Measurements from ENCODE around the gene CDC34.

CDC34 gene, protein sequence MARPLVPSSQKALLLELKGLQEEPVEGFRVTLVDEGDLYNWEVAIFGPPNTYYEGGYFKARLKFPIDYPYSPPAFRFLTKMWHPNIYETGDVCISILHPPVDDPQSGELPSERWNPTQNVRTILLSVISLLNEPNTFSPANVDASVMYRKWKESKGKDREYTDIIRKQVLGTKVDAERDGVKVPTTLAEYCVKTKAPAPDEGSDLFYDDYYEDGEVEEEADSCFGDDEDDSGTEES

GRCh38 chr19:531753-532560 lies at the start of gene CDC34:
TSS of gene CDC34 (plus strand) at chr19:531760. CDS start at chr19:531932, 172 bp downstream.
- DNase-seq (ENCODE audit: low read depth): no peak

DNA sequence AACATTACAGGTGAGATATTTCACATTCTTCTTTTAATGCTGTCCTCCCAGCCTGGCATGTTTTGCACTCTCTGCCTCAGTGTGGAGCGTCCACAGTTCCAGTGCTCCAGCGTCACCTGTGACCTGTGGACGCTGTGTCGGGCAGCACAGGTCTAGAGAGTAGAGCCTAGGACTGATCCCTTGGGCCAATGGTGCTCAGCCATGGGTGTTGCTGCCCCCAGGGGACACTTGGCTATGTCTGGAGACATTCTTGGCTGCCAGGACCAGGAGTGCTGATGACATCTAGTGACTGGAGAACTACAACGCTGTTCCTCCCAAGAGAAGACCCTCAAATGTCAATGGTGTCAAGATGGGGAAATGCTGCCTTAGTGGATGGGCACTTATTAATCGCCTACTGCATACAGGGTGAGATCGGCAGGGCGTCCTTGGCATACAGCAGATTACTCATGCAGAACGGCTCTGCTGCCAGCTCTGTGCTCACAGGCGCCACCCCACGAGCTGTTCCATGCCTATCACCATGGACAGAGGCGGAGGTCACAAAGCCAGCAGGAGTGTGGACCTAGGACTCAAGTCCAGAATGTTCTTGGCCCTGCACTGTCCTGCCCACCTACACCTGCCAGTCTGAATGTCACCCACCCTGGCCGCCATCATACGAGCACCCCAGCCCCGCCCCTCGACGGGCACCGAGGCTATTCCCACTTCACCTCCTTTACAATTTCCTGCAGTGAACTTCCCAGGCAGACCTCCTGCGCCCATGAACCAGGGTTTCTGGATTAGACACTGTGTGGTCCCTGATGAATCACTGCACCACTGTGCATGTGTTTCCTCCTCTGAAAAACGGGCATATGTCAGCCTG lies 49.1 kb upstream of the CDC34 start:
- DNase-seq (ENCODE audit: low read depth): no peak

DNA sequence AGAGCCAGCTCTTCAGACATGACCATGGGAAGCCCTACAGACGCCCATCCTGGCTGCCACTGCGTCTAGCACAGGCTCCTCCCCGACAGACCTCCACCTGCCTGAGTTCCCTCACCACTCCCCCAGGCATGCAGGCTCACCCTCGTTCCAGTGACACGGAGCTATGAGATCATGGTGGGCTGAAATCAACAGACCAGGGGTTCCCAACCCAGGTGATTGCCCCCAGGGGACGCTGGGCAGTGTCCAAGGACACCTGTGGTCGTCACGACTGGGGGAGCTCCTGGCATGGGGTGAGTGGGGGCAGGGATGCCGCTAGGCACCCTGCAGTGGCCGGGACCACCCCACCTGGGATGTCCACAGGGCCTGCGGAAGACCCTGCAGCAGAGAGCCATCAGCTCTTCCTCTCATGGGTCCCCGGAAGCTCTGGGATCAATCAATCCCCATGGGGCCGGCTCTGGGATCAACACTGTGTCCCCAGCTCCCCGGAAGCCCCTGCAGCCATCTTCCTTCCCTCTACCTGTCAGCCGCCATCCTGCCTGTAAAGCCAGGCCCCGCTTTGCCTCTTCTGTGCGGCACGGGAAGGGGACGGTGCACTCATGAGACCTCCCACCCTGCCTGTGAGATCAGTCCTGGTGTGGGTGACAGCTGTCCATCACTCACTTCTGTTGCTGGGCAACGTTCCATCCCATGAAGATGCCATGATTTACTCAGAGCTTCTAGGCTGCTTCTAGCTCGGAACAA lies 48.1 kb upstream of the CDC34 start:
- no peak for DNase-seq (ENCODE audit: low read depth)

- DNase-seq (ENCODE audit: low read depth): no peak
Measured at GRCh38 chr19:484494-484893, 47.1 kb upstream of the CDC34 start.

GRCh38 chr19:485077-485476 lies 46.5 kb upstream of the CDC34 start:
- DNase-seq (ENCODE audit: low read depth): no peak

- DNase-seq (ENCODE audit: low read depth): no peak
Measured at GRCh38 chr19:485583-486236, 45.9 kb upstream of the CDC34 start.

GRCh38 chr19:488505-489417 lies 42.8 kb upstream of the CDC34 start:
- DNase-seq (ENCODE audit: low read depth): peak; percentile 90

DNA sequence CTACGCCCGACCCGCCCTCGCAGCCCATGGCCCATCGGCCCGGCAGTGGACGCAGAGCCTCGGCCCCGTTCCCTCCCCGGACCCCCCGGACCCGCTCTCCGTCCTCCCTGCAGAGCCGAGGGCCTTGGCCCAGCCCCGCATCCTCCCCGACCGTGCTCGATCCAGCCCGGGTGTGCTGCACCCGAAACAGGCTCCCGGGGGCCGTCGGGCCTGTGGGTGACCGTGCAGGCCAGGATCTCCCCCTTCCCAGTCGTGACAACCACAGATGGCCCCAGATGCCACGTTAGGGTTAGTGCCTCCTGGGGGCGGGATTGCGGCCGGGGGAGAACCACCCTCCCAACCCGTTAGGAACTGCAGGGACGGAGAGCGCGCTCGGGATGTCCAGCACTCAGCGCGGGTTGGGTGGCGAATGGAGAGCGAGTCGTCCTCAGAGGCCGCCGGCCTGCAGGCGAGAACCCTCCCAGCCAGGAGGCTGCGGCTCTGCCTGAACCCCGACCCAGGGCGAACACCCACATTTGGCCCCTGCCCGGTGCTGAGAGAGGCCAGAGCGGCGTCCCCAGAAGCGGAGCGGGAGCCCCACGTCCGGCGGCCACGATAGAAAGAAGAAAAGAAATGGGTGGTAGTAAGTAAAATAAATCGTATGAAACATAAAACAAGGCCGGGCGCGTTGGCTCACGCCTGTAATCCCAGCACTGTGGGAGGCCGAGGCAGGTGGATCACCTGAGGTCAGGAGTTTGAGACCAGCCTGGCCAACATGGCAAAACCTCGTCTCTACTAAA lies 42.0 kb upstream of the CDC34 start:
- no peak for DNase-seq (ENCODE audit: low read depth)

DNA sequence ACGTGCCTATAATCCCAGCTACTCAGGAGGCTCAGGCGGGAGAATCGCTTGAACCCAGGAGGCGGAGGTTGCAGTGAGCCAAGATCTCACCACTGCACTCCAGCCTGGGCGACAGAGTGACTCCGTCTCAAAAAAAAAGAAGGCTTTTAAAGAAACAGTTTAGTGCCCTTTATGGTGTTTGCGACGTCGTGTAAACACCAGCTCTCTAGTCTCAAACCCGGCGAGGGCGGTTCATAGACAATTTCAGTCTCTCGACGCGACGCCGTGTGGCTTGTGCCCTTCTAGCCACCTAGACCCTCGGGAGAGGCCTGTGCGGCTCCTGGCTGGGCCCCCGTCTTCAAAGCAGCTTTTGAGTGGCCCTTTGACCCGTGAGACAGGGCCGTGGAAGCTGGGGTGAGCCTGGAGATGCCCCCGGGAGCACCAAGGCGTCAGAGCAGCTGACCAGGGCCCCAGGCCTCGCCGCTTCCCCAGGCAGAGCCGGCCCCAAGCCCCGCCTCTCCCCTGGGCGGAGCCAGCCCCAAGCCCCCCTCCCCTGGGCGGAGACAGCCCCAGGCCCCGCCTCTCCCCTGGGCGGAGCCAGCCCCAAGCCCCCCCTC lies 40.3 kb upstream of the CDC34 start:
- DNase-seq (ENCODE audit: low read depth): no peak

DNA sequence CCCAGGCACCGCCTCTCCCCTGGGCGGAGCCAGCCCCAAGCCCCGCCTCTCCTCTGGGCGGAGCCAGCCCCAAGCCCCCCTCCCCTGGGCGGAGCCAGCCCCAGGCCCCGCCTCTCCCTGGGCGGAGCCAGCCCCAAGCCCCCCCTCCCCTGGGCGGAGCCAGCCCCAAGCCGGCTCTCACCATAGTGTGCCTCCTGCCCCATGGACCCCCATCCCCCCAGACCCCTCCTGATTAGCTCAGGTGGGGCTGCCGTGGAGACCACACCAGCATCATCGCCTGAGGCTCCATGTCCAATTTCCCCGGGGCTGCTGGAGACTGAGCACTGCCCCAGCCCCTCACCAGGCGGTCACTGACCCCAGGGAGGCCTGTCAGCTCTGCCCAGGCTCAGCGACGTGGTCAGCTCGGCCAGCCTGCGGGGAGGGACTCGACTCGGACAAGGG lies 39.4 kb upstream of the CDC34 start:
- peak; percentile 39 for DNase-seq (ENCODE audit: low read depth)

DNA sequence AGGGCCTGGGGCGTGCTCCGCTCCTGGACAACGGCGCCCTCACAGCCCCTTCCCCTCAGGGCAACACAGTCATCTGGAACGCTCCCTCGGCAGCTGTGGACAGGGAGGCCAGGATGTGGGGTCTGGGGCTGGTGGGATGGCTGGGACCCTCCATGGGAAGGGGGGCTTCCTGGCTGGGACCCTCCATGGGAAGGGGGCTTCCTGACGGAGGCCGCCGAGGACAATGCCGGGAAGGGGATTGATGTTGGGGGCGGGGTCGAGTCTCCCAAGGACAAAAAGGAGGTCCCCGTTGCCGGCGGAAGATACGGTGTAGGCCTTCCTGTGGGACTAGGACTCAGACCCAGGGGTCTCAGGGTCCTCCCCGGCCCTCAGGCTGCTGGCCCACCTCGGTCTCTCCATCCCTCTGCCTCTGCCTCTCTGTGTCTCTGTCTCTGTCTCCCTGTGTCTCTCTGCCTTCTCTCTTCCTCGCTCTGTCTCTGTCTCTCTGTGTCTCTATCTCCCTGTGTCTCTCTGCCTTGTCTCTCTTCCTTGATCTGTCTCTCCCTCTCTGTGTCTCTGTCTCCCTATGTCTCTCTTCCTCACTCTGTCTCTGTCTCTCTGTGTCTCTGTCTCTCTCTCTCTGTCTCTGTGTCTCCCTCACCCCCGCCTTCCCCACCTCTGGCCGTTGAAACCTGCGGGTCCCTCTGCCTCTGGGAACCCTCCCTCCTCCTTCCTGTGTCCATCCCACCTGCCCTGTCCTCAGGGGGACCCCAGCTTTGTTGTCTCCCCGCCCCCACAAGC lies 38.0 kb upstream of the CDC34 start:
- DNase-seq (ENCODE audit: low read depth): no peak

- no peak for DNase-seq (ENCODE audit: low read depth)
Measured at GRCh38 chr19:494171-495080, 37.1 kb upstream of the CDC34 start.

- no peak for DNase-seq (ENCODE audit: low read depth)
Measured at GRCh38 chr19:495081-495401, 36.5 kb upstream of the CDC34 start.

DNA sequence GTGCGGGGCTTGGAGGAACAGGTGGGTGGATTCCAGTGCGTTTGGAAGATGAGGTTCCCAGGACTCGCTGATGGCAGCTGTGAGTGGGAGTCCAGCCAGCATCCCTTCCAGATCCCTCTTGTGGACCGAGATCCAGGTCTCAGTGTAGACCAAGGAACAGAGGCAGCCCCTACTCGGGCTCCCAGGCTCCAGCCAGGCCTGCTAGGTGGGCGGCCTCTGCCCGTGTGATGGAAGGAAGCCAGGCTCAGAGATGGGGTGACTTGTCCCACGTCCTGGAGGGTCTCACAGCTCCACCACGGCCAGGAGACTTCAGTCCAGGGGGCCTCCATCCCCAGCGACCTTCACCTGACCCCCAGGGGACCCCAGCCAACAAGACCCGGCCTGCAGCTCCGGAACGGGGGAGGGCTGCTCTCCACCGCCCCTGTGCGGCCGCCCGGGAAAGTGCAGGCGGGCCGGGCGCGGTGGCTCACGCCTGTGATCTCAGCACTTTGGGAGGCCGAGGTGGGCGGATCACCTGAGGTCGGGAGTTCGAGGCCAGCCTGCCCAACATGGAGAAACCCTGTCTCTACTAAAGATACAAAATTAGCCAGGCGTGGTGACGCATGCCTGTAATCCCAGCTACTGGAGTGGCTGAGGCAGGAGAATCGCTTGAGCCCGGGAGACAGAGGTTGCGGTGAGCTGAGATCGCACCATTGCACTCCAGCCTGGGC lies 36.0 kb upstream of the CDC34 start:
- no peak for DNase-seq (ENCODE audit: low read depth)

- no peak for DNase-seq (ENCODE audit: low read depth)
Measured at GRCh38 chr19:496112-496665, 35.4 kb upstream of the CDC34 start, which contains the start of gene MADCAM1. TSS of gene MADCAM1 (plus strand) at chr19:496486. CDS start at chr19:496500, 14 bp downstream.

- no peak for DNase-seq (ENCODE audit: low read depth)
Measured at GRCh38 chr19:496986-497385, 34.6 kb upstream of the CDC34 start.
